IPS-18c (cell line): ENCODE results near the gene MINK1.

Experiments used
- H3K4me3 ChIP-seq: 2 replicates; pipeline ENCODE4 v1.7.0; 2013; ENCODE audit warnings: low read depth, mild to moderate bottlenecking, low read length, moderate library complexity; ENCODE audit not compliant: insufficient read depth
- H3K9me3 ChIP-seq: one replicate; pipeline ENCODE4 v1.6.1; 2013; ENCODE audit warnings: mild to moderate bottlenecking, low read length, moderate library complexity; ENCODE audit not compliant: control insufficient read depth, insufficient read depth

Gene MINK1

DNA sequence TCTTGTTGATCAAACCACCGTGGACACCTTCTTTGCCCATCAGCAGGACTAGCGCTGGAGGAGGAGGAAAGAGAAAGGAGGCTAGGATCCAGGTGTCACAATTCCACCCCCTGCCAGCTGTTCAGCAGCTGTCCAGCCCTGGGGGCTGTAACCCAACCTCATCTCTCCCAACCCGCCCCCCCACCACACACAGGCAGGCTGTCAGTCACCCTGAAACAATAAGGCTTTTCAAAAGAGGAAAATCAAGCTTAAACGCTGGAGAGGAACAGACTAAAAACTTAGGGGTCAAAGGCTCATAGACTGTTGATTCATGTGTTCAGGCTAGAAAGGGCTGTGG, 112.8 kb downstream of the MINK1 start:
- H3K4me3 ChIP-seq, result no peak overlapping the region
- H3K9me3 ChIP-seq, result no peaks in the 10 kb centered on the region

DNA sequence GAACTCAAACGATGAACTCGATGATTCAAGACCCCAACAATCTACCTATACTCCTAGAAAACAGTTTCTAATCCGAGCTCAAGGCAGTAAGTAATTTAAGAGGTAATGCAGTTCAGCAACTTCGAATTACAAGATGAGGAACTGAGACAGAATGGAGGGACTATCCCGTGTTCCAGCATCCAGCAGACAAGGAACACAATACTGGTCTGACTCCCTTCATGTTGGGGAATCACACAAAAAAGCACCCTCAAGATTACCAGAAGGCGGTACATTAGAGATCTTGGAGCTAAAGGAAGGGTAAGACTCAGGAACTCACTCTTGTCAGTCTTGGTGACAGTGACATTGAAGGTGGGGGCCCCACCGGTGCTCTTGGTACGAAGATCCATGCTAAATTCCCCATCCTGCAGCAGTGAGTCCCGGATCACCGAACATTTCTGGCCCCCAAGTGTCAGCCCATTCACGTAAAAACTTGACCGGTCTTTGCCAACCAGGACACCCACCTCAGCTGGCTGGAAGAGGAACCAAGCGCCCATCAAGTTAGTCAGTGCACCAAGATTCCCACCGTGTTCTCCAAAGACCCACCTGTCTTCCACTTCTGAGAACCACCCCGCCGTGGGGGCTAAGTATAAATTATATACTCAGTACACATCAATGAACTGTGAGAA, 113.3 kb downstream of the MINK1 start:
- Histone ChIP-seq H3K9me3 (no peaks in the 10 kb centered on the region), H3K4me3 (peak overlapping the region; percentile 94)

DNA sequence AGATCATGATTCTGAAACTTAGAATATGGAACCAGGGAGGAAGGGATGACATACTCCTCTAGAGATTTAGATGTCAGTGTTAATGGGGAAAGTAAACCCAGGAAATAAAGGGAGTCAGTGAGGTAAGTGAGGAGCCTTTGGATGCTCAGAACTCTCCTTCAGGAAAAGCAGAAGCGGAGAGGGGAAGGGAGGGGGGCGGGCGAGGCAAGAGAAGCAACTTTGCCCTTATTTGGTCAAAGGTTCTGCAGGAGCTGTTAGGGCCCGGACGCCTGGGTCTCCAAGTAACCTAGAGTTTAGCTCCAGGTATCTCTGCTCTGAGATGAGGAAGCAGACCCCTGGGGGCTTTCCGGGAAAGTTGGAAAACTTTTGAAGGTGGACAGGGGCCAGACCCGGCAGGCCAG, 113.9 kb downstream of the MINK1 start:
- H3K9me3 ChIP-seq, result no peaks in the 10 kb centered on the region
- H3K4me3 ChIP-seq, result peak overlapping the region; percentile 94
